ENCODE results near the gene EFNA4. TPM values are rescaled to one million over a fixed set of nuclear protein-coding genes. Genes with fewer than 3 reads are reported as not detected.

Gene EFNA4
- total RNA-seq, 1 donor from 2014 or later, result 5.7 TPM

DNA sequence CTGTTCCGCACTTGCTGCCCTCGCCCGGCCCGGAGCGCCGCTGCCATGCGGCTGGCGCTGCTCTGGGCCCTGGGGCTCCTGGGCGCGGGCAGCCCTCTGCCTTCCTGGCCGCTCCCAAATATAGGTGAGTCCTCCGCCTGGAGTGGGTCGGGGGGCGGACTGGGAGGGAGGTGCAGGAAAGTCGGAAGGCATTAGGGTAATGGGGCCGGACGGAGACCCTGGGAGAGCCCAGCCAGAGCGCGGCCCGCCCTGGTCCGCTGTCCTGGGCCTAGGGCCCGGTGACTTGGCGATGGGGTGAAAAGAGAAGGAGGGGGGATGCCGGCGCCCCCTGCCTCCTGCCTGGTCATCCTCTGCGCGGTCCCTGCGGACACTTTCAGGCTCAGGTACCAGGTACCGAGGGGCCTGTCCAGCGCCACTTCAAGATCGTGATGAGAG is 12.2 kb upstream of the EFNA4 start:
- intact Hi-C loops (cut with micrococcal nuclease), result loop anchor here (1.0 to 2.0 kb wide), 2 partner anchors 68 to 77 kb away; partner anchors contain the start of genes CKS1B and FLAD1
- Mint-ChIP-seq H3K27me3 (ENCODE audit: insufficient read depth) (no peaks in the 10 kb centered on the region), H3K4me1 (ENCODE audit: low read depth) (peaks cover 28% of the 10 kb centered on the region), H3K9me3 (no peaks in the 10 kb centered on the region), H3K4me3 (peak overlapping the region; percentile 86), H3K36me3 (ENCODE audit: low read depth) (peaks cover 5% of the 10 kb centered on the region), H3K27ac (no peak overlapping the region)
- DNase-seq (ENCODE audit: low spot score), result no peak

DNA sequence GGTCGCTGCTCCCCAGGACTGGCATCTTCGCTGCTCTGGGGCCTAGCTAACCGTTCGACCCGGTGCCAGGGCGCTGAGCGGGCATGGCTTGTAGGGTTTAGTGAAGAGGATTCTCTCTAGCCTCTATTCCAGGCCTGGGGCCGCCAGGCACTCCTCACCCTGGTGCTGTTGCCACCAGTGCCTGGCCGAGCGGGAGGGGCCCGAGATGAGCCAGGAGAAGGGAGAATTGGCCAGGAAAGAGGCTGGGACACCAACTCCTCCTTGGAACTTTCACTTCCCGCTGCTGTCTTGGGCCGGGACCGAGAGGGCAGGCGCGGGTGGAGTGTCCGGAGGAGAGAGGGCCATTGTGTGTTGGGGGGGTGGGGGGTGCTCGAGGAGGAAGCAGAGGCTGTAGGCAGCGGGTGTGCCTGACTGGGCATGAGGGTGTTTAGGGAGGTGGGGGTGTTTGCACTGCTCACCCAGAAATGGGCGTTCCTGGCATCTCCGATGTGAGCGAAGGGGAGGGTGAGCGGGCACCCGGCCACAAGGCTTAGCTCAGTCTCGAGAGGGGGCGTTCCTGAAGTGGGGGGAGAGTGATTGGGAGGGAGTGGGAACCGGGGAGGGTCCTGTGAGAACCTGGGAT is 11.7 kb upstream of the EFNA4 start:
- peaks cover 5% of the 10 kb centered on the region for H3K36me3 Mint-ChIP-seq (ENCODE audit: low read depth)
- DNase-seq (ENCODE audit: low spot score), result peak; percentile 30
- H3K4me1 Mint-ChIP-seq (ENCODE audit: low read depth), result peaks cover 28% of the 10 kb centered on the region
- no peaks in the 10 kb centered on the region for H3K9me3 Mint-ChIP-seq
- H3K27me3 Mint-ChIP-seq (ENCODE audit: insufficient read depth), result no peaks in the 10 kb centered on the region
- intact Hi-C loops (cut with micrococcal nuclease), result loop anchor here (1.0 to 2.0 kb wide), 4 partner anchors 9 to 77 kb away; partner anchors contain the start of genes CKS1B and FLAD1
- peak overlapping the region; percentile 86 for H3K4me3 Mint-ChIP-seq
- peak overlapping the region; percentile 70 for H3K27ac Mint-ChIP-seq

DNA sequence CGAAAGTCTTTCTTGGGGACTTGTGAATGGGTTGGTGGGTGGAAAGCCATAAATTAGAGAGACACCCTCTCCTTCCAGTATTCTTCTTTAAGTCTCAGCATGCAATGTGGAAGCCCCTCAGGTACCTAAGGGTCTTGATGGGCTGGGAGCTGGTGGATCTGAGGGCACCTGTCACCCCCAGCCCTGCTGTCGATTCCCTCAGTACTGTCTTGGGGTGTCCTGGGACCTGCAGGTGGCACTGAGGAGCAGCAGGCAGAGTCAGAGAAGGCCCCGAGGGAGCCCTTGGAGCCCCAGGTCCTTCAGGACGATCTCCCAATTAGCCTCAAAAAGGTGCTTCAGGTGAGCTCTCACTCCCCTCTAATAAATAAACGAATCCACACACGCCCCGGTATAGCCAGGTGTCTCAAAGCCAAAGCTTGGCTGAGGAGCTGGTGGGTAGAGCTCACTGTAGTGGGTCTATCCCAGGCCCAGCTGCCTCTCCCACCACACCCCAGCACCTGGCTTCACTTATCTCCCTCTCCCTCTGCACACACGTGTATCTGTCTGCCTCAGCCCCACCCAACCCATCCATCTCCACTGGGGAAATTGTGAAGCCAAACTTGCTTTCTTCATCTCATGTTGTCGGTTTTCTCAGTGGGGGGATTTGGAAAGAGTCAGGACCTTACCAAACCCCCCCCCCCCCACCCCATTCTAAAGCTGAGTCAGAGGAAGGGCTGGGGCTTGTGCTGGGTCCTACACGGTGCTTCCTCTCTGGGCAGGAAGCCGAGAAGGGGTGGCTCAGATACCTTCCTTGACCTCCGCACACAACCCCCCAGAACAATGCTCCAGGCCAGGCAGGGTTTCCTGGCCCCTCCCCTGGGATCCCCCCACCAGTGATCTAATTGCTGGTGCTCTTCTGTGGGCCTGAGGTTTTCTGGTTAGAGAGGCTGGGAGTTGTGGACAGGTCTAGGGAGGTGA is 10.8 kb upstream of the EFNA4 start:
- intact Hi-C loops (cut with micrococcal nuclease), result loop anchor here (1.0 kb wide), 2 partner anchors 9 to 32 kb away; no protein-coding TSS in a partner anchor
- Mint-ChIP-seq H3K27me3 (ENCODE audit: insufficient read depth) (no peaks in the 10 kb centered on the region), H3K9me3 (no peaks in the 10 kb centered on the region), H3K4me3 (peak overlapping the region; percentile 86), H3K4me1 (ENCODE audit: low read depth) (peaks cover 28% of the 10 kb centered on the region), H3K36me3 (ENCODE audit: low read depth) (peaks cover 5% of the 10 kb centered on the region), H3K27ac (peak overlapping the region; percentile 70)
- DNase-seq (ENCODE audit: low spot score), result no peak

DNA sequence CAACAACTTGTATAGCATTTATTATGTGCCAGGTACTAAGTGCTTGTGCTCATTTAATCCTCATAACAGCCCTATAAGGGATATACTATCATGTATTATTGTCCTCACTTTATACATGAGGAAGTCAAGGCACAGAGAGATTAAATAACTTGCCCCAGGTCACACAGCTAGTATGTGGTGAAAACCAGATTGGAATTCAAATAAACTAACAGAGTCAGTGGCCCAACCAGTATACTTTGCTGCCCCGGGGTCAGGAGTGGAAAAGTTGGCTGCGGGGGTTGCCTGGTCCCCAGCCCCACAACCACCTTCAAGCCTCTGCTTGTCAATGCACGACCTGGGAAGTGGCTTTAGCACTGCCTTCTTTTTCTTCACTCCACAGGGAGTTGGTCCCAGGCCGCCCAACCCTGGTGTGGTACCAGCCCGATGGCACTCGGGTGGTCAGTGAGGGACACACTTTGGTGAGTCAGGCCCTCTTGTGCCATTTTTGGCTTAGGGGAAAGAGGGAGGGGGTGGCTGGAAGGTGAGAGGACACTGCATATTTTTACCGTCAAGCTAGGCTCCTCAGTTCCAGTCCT is 9.9 kb upstream of the EFNA4 start:
- Mint-ChIP-seq H3K27me3 (ENCODE audit: insufficient read depth) (no peaks in the 10 kb centered on the region), H3K36me3 (ENCODE audit: low read depth) (peaks cover 5% of the 10 kb centered on the region), H3K27ac (peak overlapping the region; percentile 21), H3K4me3 (peak overlapping the region; percentile 70), H3K4me1 (ENCODE audit: low read depth) (peaks cover 28% of the 10 kb centered on the region), H3K9me3 (no peaks in the 10 kb centered on the region)
- intact Hi-C loops (cut with micrococcal nuclease), result no loop called here
- DNase-seq (ENCODE audit: low spot score), result no peak

DNA sequence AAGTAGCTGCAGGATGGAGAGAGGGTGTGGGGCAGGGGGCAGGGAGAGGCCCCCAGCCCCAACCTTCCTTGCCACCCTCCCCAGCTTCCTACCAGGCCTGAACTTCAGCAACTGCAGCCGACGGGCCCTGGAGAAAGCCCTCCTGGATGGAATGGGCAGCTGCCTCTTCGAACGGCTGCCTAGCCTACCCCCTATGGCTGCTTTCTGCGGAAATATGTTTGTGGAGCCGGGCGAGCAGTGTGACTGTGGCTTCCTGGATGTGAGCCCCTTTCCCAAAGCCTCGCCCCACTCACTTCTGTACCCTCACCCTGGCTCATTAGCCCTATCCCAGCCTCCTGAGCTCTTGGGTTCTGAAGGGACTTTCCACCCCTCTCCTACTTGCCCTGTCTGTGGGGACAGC is 6.4 kb upstream of the EFNA4 start:
- Mint-ChIP-seq H3K9me3 (no peaks in the 10 kb centered on the region), H3K27me3 (ENCODE audit: insufficient read depth) (no peaks in the 10 kb centered on the region), H3K36me3 (ENCODE audit: low read depth) (peaks cover 10% of the 10 kb centered on the region), H3K4me3 (no peak overlapping the region), H3K4me1 (ENCODE audit: low read depth) (peaks cover 21% of the 10 kb centered on the region), H3K27ac (no peak overlapping the region)
- DNase-seq (ENCODE audit: low spot score), result no peak
- intact Hi-C loops (cut with micrococcal nuclease), result no loop called here

DNA sequence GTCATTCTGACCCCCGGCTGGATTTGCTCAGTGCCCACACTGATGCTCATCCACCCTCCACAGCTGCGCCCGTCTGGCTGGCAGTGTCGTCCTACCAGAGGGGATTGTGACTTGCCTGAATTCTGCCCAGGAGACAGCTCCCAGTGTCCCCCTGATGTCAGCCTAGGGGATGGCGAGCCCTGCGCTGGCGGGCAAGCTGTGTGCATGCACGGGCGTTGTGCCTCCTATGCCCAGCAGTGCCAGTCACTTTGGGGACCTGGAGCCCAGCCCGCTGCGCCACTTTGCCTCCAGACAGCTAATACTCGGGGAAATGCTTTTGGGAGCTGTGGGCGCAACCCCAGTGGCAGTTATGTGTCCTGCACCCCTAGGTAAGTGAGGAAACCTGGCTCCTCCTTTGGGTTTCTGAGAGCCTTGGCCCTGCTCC is 5.7 kb upstream of the EFNA4 start:
- no peaks in the 10 kb centered on the region for H3K27me3 Mint-ChIP-seq (ENCODE audit: insufficient read depth)
- no peak overlapping the region for H3K4me3 Mint-ChIP-seq
- intact Hi-C loops (cut with micrococcal nuclease), result no loop called here
- no peak for DNase-seq (ENCODE audit: low spot score)
- no peaks in the 10 kb centered on the region for H3K9me3 Mint-ChIP-seq
- H3K4me1 Mint-ChIP-seq (ENCODE audit: low read depth), result peaks cover 20% of the 10 kb centered on the region
- peaks cover 10% of the 10 kb centered on the region for H3K36me3 Mint-ChIP-seq (ENCODE audit: low read depth)
- H3K27ac Mint-ChIP-seq, result no peak overlapping the region

DNA sequence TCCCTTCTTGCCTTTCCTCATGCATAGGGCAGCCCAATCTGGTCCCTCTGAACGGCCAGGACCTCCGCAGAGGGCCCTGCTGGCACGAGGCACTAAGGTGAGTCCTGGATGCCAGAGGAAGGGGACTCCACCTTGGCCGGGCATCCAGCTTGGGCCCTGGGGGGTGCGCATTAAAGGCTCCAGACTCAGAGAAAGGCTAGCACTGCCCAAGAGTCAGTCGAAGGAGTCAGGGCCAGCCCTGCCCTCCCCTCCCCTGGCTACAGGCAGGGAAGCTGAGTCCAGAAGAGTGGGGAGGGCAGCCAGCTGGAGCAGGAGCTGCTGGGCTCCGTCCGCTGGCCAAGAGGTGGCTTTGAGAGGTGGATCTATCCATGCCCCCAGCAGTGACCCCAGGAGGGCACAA is 2.8 kb upstream of the EFNA4 start:
- H3K4me1 Mint-ChIP-seq (ENCODE audit: low read depth), result peaks cover 31% of the 10 kb centered on the region
- intact Hi-C loops (cut with micrococcal nuclease), result loop anchor here (1.0 to 5.0 kb wide), 7 partner anchors 8 to 453 kb away; partner anchors contain the start of genes ADAR and CKS1B
- no peak overlapping the region for H3K27ac Mint-ChIP-seq
- no peaks in the 10 kb centered on the region for H3K27me3 Mint-ChIP-seq (ENCODE audit: insufficient read depth)
- H3K9me3 Mint-ChIP-seq, result no peaks in the 10 kb centered on the region
- peaks cover 10% of the 10 kb centered on the region for H3K36me3 Mint-ChIP-seq (ENCODE audit: low read depth)
- H3K4me3 Mint-ChIP-seq, result no peak overlapping the region
- DNase-seq (ENCODE audit: low spot score), result no peak

DNA sequence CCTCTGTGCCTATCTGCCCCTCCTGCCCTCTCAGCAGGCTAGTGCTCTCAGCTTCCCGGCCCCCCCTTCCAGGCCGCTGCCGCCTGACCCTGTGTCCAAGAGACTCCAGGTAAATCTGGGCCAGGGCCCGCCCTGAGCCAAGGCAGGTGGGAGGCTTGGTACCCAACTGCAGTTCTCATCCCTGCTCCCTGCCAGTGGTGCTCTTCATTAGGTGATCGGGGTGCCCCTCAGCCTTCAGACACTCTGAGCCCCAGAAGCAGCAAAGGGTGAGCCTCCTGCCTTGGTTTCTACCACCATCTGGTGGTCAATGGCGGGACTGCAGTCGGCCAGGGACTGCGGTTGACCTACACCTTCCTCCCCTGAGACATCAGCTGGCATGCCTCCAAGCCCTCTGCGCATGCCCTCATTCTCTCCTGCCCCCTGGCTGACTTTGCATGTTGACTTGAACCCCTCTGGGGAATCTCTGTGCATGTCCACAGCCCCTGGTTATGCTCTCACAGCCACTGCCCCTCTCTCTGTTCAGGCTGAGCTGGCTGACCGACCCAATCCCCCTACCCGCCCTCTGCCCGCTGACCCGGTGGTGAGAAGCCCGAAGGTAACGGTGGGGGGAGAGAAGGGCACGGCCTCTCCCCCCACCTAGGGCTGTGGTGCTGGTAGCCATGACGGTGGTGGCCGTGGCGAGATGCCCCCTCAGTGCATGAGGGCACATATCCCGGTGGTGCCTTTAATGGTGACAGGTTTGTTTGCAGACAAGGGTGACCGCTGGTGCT is 2.0 kb upstream of the EFNA4 start:
- H3K4me3 Mint-ChIP-seq, result peak overlapping the region; percentile 30
- H3K27ac Mint-ChIP-seq, result no peak overlapping the region
- DNase-seq (ENCODE audit: low spot score), result peak; percentile 88
- peaks cover 31% of the 10 kb centered on the region for H3K4me1 Mint-ChIP-seq (ENCODE audit: low read depth)
- intact Hi-C loops (cut with micrococcal nuclease), result loop anchor here (1.0 to 5.0 kb wide), 9 partner anchors 9 to 503 kb away; partner anchors contain the start of genes ADAR, CKS1B, SLC50A1 and UBE2Q1
- no peaks in the 10 kb centered on the region for H3K9me3 Mint-ChIP-seq
- peaks cover 5% of the 10 kb centered on the region for H3K36me3 Mint-ChIP-seq (ENCODE audit: low read depth)
- H3K27me3 Mint-ChIP-seq (ENCODE audit: insufficient read depth), result no peaks in the 10 kb centered on the region

DNA sequence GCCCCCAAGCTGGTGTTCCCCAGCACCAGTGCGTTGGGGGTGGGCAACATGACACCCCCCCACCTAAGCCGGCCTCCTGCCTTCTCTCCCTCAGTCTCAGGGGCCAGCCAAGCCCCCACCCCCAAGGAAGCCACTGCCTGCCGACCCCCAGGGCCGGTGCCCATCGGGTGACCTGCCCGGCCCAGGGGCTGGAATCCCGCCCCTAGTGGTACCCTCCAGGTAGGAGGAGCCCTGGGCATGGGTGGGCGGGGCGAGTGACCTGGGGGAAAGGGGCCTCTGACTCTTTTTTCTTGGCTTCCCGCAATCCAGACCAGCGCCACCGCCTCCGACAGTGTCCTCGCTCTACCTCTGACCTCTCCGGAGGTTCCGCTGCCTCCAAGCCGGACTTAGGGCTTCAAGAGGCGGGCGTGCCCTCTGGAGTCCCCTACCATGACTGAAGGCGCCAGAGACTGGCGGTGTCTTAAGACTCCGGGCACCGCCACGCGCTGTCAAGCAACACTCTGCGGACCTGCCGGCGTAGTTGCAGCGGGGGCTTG is 1.3 kb upstream of the EFNA4 start:
- intact Hi-C loops (cut with micrococcal nuclease), result loop anchor here (2.0 to 5.0 kb wide), 3 partner anchors 73 to 503 kb away; partner anchors contain the start of genes ADAR, SLC50A1 and UBE2Q1
- no peaks in the 10 kb centered on the region for H3K27me3 Mint-ChIP-seq (ENCODE audit: insufficient read depth)
- no peak overlapping the region for H3K27ac Mint-ChIP-seq
- H3K4me3 Mint-ChIP-seq, result no peak overlapping the region
- peaks cover 8% of the 10 kb centered on the region for H3K36me3 Mint-ChIP-seq (ENCODE audit: low read depth)
- no peaks in the 10 kb centered on the region for H3K9me3 Mint-ChIP-seq
- peaks cover 31% of the 10 kb centered on the region for H3K4me1 Mint-ChIP-seq (ENCODE audit: low read depth)
- no peak for DNase-seq (ENCODE audit: low spot score)

DNA sequence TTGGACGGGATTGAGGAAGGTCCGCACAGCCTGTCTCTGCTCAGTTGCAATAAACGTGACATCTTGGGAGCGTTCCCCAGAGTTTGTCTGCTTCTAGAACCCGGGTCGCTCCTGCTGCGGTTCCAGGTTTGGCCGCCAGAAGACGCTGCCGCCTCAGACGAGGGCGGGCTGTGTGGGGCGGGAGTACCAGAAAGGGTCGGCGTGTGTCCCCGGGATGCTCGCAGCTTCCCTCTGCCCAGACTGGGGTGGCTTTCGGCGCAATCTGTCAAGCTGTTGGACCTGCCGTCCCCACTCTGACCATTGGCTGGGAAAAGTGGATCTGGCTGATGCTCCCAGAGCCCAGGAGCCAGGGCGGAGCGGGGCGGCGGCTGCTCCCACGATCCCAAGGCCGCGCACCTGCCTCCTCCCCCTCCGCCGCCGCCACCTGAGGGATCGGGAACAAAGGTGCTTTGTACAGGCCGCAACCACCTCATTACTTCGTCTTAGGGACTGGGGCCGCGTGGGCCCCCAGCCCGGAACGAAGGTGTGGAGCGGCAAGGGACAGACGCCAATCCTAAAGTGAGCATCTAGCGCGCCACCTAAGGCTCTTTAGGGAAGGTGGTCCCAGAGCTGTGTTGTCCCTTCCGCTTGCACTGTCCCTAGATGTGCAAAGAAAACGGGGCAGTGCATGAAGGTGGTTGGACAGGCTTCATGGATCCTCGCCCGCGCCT is 683 bp upstream of the EFNA4 start:
- H3K36me3 Mint-ChIP-seq (ENCODE audit: low read depth), result peaks cover 8% of the 10 kb centered on the region
- peaks cover 31% of the 10 kb centered on the region for H3K4me1 Mint-ChIP-seq (ENCODE audit: low read depth)
- H3K27ac Mint-ChIP-seq, result no peak overlapping the region
- H3K27me3 Mint-ChIP-seq (ENCODE audit: insufficient read depth), result no peaks in the 10 kb centered on the region
- H3K9me3 Mint-ChIP-seq, result no peaks in the 10 kb centered on the region
- intact Hi-C loops (cut with micrococcal nuclease), result loop anchor here (1.0 to 5.0 kb wide), 8 partner anchors 8 to 504 kb away; partner anchors contain the start of genes ADAR, KRTCAP2, SLC50A1 and TRIM46
- peak; percentile 67 for DNase-seq (ENCODE audit: low spot score)
- peak overlapping the region; percentile 87 for H3K4me3 Mint-ChIP-seq

DNA sequence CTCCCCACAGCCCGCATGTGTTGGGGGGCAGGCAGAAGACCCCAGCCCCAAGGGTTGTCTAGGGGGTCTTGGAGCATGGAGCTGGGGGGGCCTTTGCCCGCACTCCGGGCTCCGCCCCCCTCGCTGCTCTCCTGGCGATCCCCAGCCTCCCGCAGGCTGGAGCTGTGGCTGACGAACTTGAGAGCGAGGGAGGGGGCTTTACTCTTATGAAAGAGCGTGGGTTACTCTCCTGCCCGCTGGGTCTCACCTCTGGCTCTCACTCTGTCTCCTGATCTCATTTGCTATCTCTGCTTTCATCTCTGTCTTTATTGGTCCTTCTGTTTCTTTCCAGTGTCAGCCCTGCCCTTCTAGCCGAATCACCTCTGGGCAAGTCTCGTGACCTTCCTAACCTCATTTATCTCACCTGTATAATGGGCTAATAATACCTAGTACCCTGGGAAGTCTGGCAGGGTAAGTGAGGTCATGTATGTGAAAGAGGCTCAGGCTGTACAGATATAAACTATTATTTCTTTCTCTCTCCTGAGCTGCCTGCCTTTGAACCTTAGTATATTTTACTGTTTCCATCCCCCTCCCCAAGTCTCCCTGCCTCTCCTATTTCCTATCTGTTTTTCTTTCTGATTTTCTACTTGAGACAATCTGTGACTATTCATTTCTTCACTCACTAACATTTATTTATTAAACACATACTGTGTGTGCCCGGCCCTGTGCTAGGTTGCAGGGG is 731 bp downstream of the EFNA4 start:
- Mint-ChIP-seq H3K36me3 (ENCODE audit: low read depth) (peaks cover 10% of the 10 kb centered on the region), H3K9me3 (no peaks in the 10 kb centered on the region), H3K4me1 (ENCODE audit: low read depth) (peaks cover 31% of the 10 kb centered on the region), H3K27me3 (ENCODE audit: insufficient read depth) (no peaks in the 10 kb centered on the region), H3K27ac (peak overlapping the region; percentile 79), H3K4me3 (peak overlapping the region; percentile 93)
- no peak for DNase-seq (ENCODE audit: low spot score)
- intact Hi-C loops (cut with micrococcal nuclease), result loop anchor here (1.0 to 5.0 kb wide), 2 partner anchors 14 to 457 kb away; partner anchors contain the start of genes ADAR and EFNA3

Data from activated T-helper 1 cell treated with anti-CD3 and anti-CD28 coated beads, Interleukin-12 subunit alpha, Interleukin-12 subunit beta, Interleukin-2, Interleukin-4 antibody, amounts not matched to agents 30 ng/mL and 10 ng/mL and 1 ng/mL, durations not matched to agents 14 hours and 24 hours and 36 hours (primary cell).